Measurements from ENCODE around the gene GPM6B. TPM values are rescaled to one million over a fixed set of nuclear protein-coding genes. Genes with fewer than 3 reads are reported as not detected.
A peak's percentile ranks its signal among the peaks of the same experiment; 100 is the strongest.
"Not testable (repeated sequence)": the region's sequence is repeated elsewhere in the genome, so short reads cannot be mapped to it uniquely, and the experiment has no call there.

GPM6B gene
- polyA plus RNA-seq, 5 donors: 23.0 to 37.5 (median 34.2) TPM

DNA sequence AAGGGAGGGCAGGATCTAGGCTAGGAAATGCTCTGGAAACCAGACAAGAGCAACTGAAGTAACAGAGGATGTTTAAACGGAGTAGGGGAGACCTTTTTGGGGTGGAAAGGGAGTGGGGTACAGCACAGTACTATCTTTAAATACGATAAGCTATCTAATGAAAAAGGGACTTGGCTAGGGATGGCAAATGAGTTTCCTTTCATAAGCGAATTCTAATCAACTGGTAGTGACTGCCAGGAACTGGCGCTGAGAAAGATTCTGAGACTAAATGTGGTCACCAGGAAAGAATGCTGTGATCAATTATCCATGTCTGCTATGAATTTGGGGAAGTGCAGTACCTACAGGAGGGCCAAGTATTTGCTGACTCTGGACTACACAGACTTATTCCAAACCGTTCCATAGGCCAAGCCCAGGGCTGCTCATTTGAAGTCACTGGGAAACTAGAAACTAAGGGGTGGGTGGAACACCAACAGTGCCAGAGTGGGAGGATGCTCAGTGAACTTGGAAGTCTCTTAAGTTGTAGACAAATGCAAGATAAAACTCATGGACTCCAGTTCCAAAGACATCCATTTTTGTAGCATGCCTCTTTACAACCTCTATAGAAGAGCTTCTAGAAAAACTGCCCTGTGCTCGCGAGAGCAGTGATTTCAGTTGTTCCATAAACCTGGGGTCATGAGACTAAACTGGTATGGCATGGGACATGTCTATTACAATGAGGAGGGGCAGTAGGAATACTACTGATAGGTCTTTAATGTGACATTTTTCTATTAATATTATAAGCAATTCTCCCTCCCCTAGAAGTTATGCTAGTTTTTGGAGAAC lies 84.4 kb downstream of the GPM6B start:
- no peak for DNase-seq

GRCh38 chrX:13730523-13730922 lies 86.4 kb downstream of the GPM6B start:
- DNase-seq: not testable (repeated sequence)

- not testable (repeated sequence) for DNase-seq
Measured at GRCh38 chrX:13726583-13726982, 90.3 kb downstream of the GPM6B start.

GRCh38 chrX:13724878-13725277 lies 92.0 kb downstream of the GPM6B start:
- DNase-seq: not testable (repeated sequence)

DNA sequence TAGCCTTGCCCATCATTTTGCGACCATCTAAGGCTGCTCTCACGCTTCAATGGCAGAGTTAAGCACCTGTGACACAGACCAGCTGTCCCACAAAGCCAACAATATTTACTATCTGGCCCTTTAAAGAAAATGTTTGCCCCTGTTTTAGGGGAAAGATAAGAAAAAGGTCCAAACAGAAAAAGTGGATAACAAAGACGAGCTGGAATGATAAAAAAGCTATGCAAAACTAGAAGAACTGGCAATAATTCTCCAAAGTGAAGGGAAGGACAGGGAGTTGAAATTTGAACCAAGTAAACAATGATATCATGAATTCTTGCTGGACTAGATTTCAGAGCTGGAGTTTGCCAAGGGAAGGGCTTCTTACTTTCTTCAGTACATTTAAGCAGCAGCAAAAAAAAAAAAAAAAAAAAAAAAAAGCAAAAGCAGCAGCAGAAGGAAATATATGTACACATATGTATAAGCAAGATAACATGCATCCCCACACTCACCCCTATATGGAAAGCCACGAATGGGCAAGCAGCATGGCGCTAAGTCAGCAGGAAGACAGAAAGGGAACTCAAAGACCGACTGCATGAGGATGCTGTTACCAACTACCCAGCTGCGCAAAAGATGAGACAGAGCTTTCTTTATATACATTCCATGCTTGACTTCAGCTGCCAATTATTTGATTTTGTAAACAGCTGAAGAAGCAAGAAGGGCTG lies 94.9 kb downstream of the GPM6B start:
- DNase-seq: peak; percentile 16 to 31

DNA sequence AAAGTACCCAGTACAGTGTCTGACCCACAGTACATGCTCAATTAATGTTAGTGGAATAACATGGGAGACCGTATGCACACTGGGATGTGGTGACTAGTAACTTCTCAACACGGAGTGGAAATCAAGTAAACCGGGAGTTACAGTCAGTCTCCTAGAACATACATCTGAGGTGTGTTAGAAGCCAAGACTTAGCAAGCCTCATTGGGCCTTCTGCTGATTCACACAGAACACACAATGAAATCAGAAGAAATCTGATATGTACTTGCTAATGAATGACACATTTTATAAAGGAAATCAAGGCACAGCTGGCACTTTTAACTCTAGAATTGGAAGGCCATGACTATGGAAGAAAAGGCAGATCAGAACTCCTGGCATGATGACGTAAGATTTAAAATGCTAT lies 95.5 kb downstream of the GPM6B start:
- DNase-seq: no peak

Other genes with a start within 250 kb of the GPM6B start
- 10 to 100 TPM; 63.5 to 88.2 (median 72.6) TPM for gene EGFL6, start 247.5 kb downstream of the GPM6B start, polyA plus RNA-seq (ENCODE audit: insufficient read depth in 1 of 5, insufficient read length in 5 of 5, low replicate concordance in 1 of 5)
- gene TCEANC, start 164.0 kb downstream of the GPM6B start, polyA plus RNA-seq (ENCODE audit: insufficient read depth in 1 of 5, insufficient read length in 5 of 5, low replicate concordance in 1 of 5): 1 to 10 TPM; 5.3 to 7.7 (median 6.9) TPM
- 10 to 100 TPM; 21.8 to 27.1 (median 22.7) TPM for gene RAB9A, start 128.0 kb downstream of the GPM6B start, polyA plus RNA-seq (ENCODE audit: insufficient read depth in 1 of 5, insufficient read length in 5 of 5, low replicate concordance in 1 of 5)
- gene TRAPPC2, start 82.5 kb downstream of the GPM6B start, polyA plus RNA-seq (ENCODE audit: insufficient read depth in 1 of 5, insufficient read length in 5 of 5, low replicate concordance in 1 of 5): 10 to 100 TPM; 17.0 to 22.3 (median 17.8) TPM
- 10 to 100 TPM; 50.4 to 80.4 (median 63.4) TPM for gene OFD1, start 82.3 kb downstream of the GPM6B start, polyA plus RNA-seq (ENCODE audit: insufficient read depth in 1 of 5, insufficient read length in 5 of 5, low replicate concordance in 1 of 5)
- gene GEMIN8, start 212.8 kb upstream of the GPM6B start, polyA plus RNA-seq (ENCODE audit: insufficient read depth in 1 of 5, insufficient read length in 5 of 5, low replicate concordance in 1 of 5): 10 to 100 TPM; 30.2 to 35.8 (median 33.3) TPM